AG09309 (cell line): ENCODE measurements around the gene SYT7.
"Not testable (repeated sequence)": the region's sequence is repeated elsewhere in the genome, so short reads cannot be mapped to it uniquely, and the experiment has no call there.

Experiments
- DNase-seq: peaks from one replicate; pipeline ENCODE4 v3.0.0-alpha.2; 2010; ENCODE audit warnings: low read depth
- H3K4me3 ChIP-seq: 2 replicates; pipeline ENCODE4 v1.5.1; 2011; ENCODE audit warnings: mild to moderate bottlenecking, low read depth, low read length, moderate library complexity; ENCODE audit not compliant: control insufficient read depth
- TF ChIP-seq, protein P1 (sequence below): IDR thresholded peaks from 2 replicates; pipeline ENCODE4 v1.5.1; 2011; ENCODE audit warnings: mild to moderate bottlenecking, low read depth, low read length, inconsistent platforms; ENCODE audit not compliant: insufficient read depth, control insufficient read depth; ENCODE audit errors: missing control alignments

Gene SYT7

GRCh38 chr11:61472868-61473267, 108.0 kb downstream of the SYT7 start:
- H3K4me3 ChIP-seq, result no peak overlapping the region
- TF ChIP-seq, protein P1, sequence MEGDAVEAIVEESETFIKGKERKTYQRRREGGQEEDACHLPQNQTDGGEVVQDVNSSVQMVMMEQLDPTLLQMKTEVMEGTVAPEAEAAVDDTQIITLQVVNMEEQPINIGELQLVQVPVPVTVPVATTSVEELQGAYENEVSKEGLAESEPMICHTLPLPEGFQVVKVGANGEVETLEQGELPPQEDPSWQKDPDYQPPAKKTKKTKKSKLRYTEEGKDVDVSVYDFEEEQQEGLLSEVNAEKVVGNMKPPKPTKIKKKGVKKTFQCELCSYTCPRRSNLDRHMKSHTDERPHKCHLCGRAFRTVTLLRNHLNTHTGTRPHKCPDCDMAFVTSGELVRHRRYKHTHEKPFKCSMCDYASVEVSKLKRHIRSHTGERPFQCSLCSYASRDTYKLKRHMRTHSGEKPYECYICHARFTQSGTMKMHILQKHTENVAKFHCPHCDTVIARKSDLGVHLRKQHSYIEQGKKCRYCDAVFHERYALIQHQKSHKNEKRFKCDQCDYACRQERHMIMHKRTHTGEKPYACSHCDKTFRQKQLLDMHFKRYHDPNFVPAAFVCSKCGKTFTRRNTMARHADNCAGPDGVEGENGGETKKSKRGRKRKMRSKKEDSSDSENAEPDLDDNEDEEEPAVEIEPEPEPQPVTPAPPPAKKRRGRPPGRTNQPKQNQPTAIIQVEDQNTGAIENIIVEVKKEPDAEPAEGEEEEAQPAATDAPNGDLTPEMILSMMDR, result no peak
- no peak for DNase-seq

- no peak overlapping the region for H3K4me3 ChIP-seq
- TF ChIP-seq, protein P1, result no peak
- no peak for DNase-seq
Measured at GRCh38 chr11:61472282-61472681, 108.6 kb downstream of the SYT7 start.

- TF ChIP-seq, protein P1, result no peak
- no peak for DNase-seq
- H3K4me3 ChIP-seq, result no peak overlapping the region
Measured at GRCh38 chr11:61468002-61468401, 112.9 kb downstream of the SYT7 start.

DNA sequence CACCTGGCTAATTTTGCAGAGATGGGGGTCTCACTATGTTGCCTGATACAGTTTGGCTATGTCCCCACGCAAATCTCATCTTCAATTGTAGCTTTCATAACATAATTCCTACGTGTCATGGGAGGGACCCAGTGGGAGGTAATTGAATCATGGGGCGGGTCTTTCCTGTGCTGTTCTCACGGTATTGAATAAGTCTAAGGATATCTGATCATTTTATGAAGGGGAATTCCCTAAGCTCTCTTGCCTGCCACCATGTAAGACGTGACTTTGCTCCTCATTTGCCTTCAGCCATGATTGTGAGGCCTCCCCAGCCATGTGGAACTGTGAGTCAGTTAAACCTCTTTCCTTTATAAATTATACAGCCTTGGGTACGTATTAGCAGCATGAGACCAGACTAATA, 113.3 kb downstream of the SYT7 start:
- not testable (repeated sequence) for DNase-seq, H3K4me3 ChIP-seq
